ENCODE results near the gene FBN3.

The FBN3 gene

DNA sequence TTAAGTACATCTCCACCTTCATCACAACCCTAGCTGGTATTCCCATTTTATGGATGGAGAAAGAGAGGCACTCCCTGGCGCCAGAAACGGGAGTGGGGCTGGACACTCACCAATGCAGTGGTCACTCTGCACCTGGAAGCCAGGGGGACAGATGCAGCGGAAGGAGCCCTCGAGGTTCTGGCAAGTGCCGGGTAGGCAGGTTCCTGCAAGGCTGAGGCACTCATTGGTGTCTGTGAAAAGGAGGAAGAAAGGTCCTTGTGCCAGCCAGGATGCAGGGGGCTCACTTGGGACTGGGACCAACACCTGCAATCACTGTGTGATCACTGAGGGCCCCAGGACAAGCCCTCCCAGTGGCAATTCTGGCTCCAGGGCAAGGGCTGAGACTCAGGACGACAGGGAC, 55.1 kb downstream of the FBN3 start:
- H3K9me3 ChIP-seq (ENCODE audit: control insufficient read depth in 1 of 2, low read length in 2 of 2), result peaks cover 26 to 27% of the 10 kb centered on the region in 2 donors
- H3K27ac ChIP-seq (ENCODE audit: low read depth, low read length), result no peak overlapping the region

GRCh38 chr19:8093740-8094139, 55.7 kb downstream of the FBN3 start:
- peaks cover 0 to 5% of the 10 kb centered on the region in 2 donors for H3K36me3 ChIP-seq (ENCODE audit: control insufficient read depth in 1 of 2, insufficient read depth in 2 of 2, low read length in 2 of 2)
- H3K4me1 ChIP-seq (ENCODE audit: control insufficient read depth in 1 of 2, insufficient read depth in 2 of 2, low read length in 2 of 2), result no peaks in the 10 kb centered on the region
- H3K27ac ChIP-seq (ENCODE audit: low read depth, low read length), result no peak overlapping the region
- H3K9me3 ChIP-seq (ENCODE audit: control insufficient read depth in 1 of 2, low read length in 2 of 2), result peaks cover 26 to 31% of the 10 kb centered on the region in 2 donors
- no peak overlapping the region for H3K9ac ChIP-seq (ENCODE audit: low read depth in 1 of 2, low read length in 2 of 2)
- no peak overlapping the region for H3K4me3 ChIP-seq (ENCODE audit: low read depth in 1 of 2, low read length in 2 of 2)
- no peaks in the 10 kb centered on the region for H3K27me3 ChIP-seq (ENCODE audit: control insufficient read depth in 1 of 2, insufficient read depth in 2 of 2, low read length in 2 of 2)

More for the DNA sequence above, 55.1 kb downstream of the FBN3 start:
- no peak overlapping the region for H3K4me3 ChIP-seq (ENCODE audit: low read depth in 1 of 2, low read length in 2 of 2)
- H3K27me3 ChIP-seq (ENCODE audit: control insufficient read depth in 1 of 2, insufficient read depth in 2 of 2, low read length in 2 of 2), result no peaks in the 10 kb centered on the region
- no peak overlapping the region for H3K9ac ChIP-seq (ENCODE audit: low read depth in 1 of 2, low read length in 2 of 2)
- peaks cover 0 to 5% of the 10 kb centered on the region in 2 donors for H3K36me3 ChIP-seq (ENCODE audit: control insufficient read depth in 1 of 2, insufficient read depth in 2 of 2, low read length in 2 of 2)
- no peaks in the 10 kb centered on the region for H3K4me1 ChIP-seq (ENCODE audit: control insufficient read depth in 1 of 2, insufficient read depth in 2 of 2, low read length in 2 of 2)

- Histone ChIP-seq H3K36me3 (ENCODE audit: control insufficient read depth in 1 of 2, insufficient read depth in 2 of 2, low read length in 2 of 2) (peaks cover 0 to 5% of the 10 kb centered on the region in 2 donors), H3K27ac (ENCODE audit: low read depth, low read length) (no peak overlapping the region), H3K9me3 (ENCODE audit: control insufficient read depth in 1 of 2, low read length in 2 of 2) (peaks cover 20 to 21% of the 10 kb centered on the region in 2 donors), H3K9ac (ENCODE audit: low read depth in 1 of 2, low read length in 2 of 2) (no peak overlapping the region), H3K4me1 (ENCODE audit: control insufficient read depth in 1 of 2, insufficient read depth in 2 of 2, low read length in 2 of 2) (no peaks in the 10 kb centered on the region), H3K27me3 (ENCODE audit: control insufficient read depth in 1 of 2, insufficient read depth in 2 of 2, low read length in 2 of 2) (no peaks in the 10 kb centered on the region), H3K4me3 (ENCODE audit: low read depth in 1 of 2, low read length in 2 of 2) (no peak overlapping the region)
These were observed 58.4 kb downstream of the FBN3 start for GRCh38 chr19:8090950-8091349.

- Histone ChIP-seq H3K9ac (ENCODE audit: low read depth in 1 of 2, low read length in 2 of 2) (no peak overlapping the region), H3K27ac (ENCODE audit: low read depth, low read length) (no peak overlapping the region), H3K9me3 (ENCODE audit: control insufficient read depth in 1 of 2, low read length in 2 of 2) (peaks cover 10 to 12% of the 10 kb centered on the region in 2 donors), H3K36me3 (ENCODE audit: control insufficient read depth in 1 of 2, insufficient read depth in 2 of 2, low read length in 2 of 2) (no peaks in the 10 kb centered on the region), H3K27me3 (ENCODE audit: control insufficient read depth in 1 of 2, insufficient read depth in 2 of 2, low read length in 2 of 2) (no peaks in the 10 kb centered on the region), H3K4me3 (ENCODE audit: low read depth in 1 of 2, low read length in 2 of 2) (no peak overlapping the region), H3K4me1 (ENCODE audit: control insufficient read depth in 1 of 2, insufficient read depth in 2 of 2, low read length in 2 of 2) (no peaks in the 10 kb centered on the region)
These were observed 59.5 kb downstream of the FBN3 start for GRCh38 chr19:8089664-8090601.

DNA sequence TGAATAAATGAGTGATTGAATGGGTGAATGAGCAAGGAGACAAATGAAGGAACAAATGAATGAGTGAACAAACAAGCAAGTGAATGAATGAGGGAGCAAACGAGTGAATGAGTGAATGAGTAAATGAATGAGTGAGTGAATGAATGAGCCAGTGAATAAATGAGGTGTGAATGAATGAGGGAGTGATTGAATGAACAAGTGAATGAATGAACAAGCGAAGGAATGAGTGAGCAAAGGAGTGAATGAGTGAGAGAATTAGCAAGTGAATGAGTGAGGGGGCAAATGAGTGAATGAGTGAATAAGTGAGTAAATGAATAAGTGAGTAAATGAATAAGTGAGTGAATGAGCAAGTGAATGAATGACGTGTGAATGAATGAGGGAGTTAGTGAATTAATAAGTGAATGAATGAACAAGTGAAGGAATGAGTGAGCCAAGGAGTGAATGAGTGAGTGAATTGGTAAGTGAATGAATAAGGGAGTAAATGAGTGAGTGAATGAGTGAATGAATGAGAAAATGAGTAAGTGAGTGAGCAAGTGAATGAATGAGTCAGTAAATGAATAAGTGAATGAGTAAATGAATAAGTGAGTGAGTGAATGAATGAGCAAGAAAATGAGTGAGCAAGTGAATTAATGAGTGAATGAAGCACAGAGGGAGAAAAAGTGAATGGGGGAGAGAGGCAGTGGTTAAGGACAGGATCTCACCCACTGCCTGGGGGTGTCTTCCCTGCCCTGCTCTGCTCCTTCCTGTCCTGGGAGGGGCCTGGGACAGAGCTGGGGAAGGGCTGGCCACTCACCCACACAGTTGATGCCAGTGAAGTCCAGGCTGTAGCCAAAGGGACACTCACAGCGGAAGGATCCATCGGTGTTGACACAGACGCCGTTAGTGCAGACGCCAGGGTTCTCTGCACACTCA, 60.4 kb downstream of the FBN3 start:
- Histone ChIP-seq H3K27me3 (ENCODE audit: control insufficient read depth in 1 of 2, insufficient read depth in 2 of 2, low read length in 2 of 2) (no peaks in the 10 kb centered on the region), H3K9me3 (ENCODE audit: control insufficient read depth in 1 of 2, low read length in 2 of 2) (peaks cover under 1 to 7% of the 10 kb centered on the region in 2 donors), H3K27ac (ENCODE audit: low read depth, low read length) (no peak overlapping the region), H3K36me3 (ENCODE audit: control insufficient read depth in 1 of 2, insufficient read depth in 2 of 2, low read length in 2 of 2) (no peaks in the 10 kb centered on the region), H3K4me1 (ENCODE audit: control insufficient read depth in 1 of 2, insufficient read depth in 2 of 2, low read length in 2 of 2) (no peaks in the 10 kb centered on the region), H3K4me3 (ENCODE audit: low read depth in 1 of 2, low read length in 2 of 2) (no peak overlapping the region), H3K9ac (ENCODE audit: low read depth in 1 of 2, low read length in 2 of 2) (no peak overlapping the region)

DNA sequence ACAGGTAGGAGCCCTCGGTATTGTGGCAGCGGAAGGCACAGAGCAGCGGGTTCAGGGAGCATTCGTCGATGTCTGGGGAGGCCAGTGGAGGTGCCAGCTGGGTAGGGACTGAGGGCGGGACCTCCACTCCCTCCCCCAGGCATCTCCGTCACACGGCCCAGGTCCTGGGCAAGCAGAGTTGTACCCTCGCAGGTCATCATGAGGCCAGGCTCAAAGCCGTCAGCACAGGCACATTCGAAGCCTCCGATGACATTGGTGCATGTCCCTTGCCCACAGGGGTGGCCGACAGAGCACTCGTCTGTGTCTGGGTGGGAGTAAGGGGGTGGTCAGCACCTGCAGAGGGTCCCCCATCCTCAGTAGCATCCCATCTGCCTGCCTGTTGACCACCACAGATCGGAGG, 61.5 kb downstream of the FBN3 start:
- H3K4me3 ChIP-seq (ENCODE audit: low read depth in 1 of 2, low read length in 2 of 2), result no peak overlapping the region
- no peaks in the 10 kb centered on the region for H3K4me1 ChIP-seq (ENCODE audit: control insufficient read depth in 1 of 2, insufficient read depth in 2 of 2, low read length in 2 of 2)
- H3K9me3 ChIP-seq (ENCODE audit: control insufficient read depth in 1 of 2, low read length in 2 of 2), result peaks cover 0 to 7% of the 10 kb centered on the region in 2 donors
- no peaks in the 10 kb centered on the region for H3K36me3 ChIP-seq (ENCODE audit: control insufficient read depth in 1 of 2, insufficient read depth in 2 of 2, low read length in 2 of 2)
- H3K27me3 ChIP-seq (ENCODE audit: control insufficient read depth in 1 of 2, insufficient read depth in 2 of 2, low read length in 2 of 2), result no peaks in the 10 kb centered on the region
- H3K27ac ChIP-seq (ENCODE audit: low read depth, low read length), result no peak overlapping the region
- no peak overlapping the region for H3K9ac ChIP-seq (ENCODE audit: low read depth in 1 of 2, low read length in 2 of 2)

DNA sequence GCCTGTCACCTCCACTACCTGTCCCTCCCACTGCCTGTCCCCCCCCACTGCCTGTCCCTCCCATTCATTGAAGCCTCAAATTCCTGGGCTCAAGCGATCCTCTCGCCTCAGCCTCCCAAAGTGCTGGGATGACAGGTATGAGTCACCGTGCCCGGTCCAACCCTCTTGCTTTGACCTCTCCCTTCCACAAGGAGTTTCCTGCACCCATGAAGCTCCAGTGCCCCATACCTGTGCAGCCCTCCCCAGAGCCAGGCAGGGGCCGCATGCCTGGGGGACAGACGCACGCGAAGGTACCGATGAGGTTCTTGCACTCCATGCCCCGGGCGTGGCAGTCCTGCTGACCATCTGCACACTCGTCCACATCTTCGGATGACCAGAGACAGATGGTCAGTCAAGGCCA, 62.5 kb downstream of the FBN3 start:
- H3K27ac ChIP-seq (ENCODE audit: low read depth, low read length), result no peak overlapping the region
- H3K36me3 ChIP-seq (ENCODE audit: control insufficient read depth in 1 of 2, insufficient read depth in 2 of 2, low read length in 2 of 2), result no peaks in the 10 kb centered on the region
- H3K9ac ChIP-seq (ENCODE audit: low read depth in 1 of 2, low read length in 2 of 2), result no peak overlapping the region
- H3K4me3 ChIP-seq (ENCODE audit: low read depth in 1 of 2, low read length in 2 of 2), result no peak overlapping the region
- H3K9me3 ChIP-seq (ENCODE audit: control insufficient read depth in 1 of 2, low read length in 2 of 2), result peaks cover 0 to 7% of the 10 kb centered on the region in 2 donors
- no peaks in the 10 kb centered on the region for H3K4me1 ChIP-seq (ENCODE audit: control insufficient read depth in 1 of 2, insufficient read depth in 2 of 2, low read length in 2 of 2)
- H3K27me3 ChIP-seq (ENCODE audit: control insufficient read depth in 1 of 2, insufficient read depth in 2 of 2, low read length in 2 of 2), result no peaks in the 10 kb centered on the region

GRCh38 chr19:8085598-8086408, 63.6 kb downstream of the FBN3 start:
- Histone ChIP-seq H3K36me3 (ENCODE audit: control insufficient read depth in 1 of 2, insufficient read depth in 2 of 2, low read length in 2 of 2) (no peaks in the 10 kb centered on the region), H3K4me1 (ENCODE audit: control insufficient read depth in 1 of 2, insufficient read depth in 2 of 2, low read length in 2 of 2) (no peaks in the 10 kb centered on the region), H3K27ac (ENCODE audit: low read depth, low read length) (no peak overlapping the region), H3K9ac (ENCODE audit: low read depth in 1 of 2, low read length in 2 of 2) (no peak overlapping the region), H3K9me3 (ENCODE audit: control insufficient read depth in 1 of 2, low read length in 2 of 2) (peaks cover 0 to 7% of the 10 kb centered on the region in 2 donors), H3K27me3 (ENCODE audit: control insufficient read depth in 1 of 2, insufficient read depth in 2 of 2, low read length in 2 of 2) (no peaks in the 10 kb centered on the region), H3K4me3 (ENCODE audit: low read depth in 1 of 2, low read length in 2 of 2) (no peak overlapping the region)

GRCh38 chr19:8084152-8084551, 65.2 kb downstream of the FBN3 start:
- H3K27me3 ChIP-seq (ENCODE audit: control insufficient read depth in 1 of 2, insufficient read depth in 2 of 2, low read length in 2 of 2), result no peaks in the 10 kb centered on the region
- peaks cover 0 to 7% of the 10 kb centered on the region in 2 donors for H3K9me3 ChIP-seq (ENCODE audit: control insufficient read depth in 1 of 2, low read length in 2 of 2)
- H3K9ac ChIP-seq (ENCODE audit: low read depth in 1 of 2, low read length in 2 of 2), result no peak overlapping the region
- H3K4me3 ChIP-seq (ENCODE audit: low read depth in 1 of 2, low read length in 2 of 2), result no peak overlapping the region
- no peaks in the 10 kb centered on the region for H3K4me1 ChIP-seq (ENCODE audit: control insufficient read depth in 1 of 2, insufficient read depth in 2 of 2, low read length in 2 of 2)
- no peaks in the 10 kb centered on the region for H3K36me3 ChIP-seq (ENCODE audit: control insufficient read depth in 1 of 2, insufficient read depth in 2 of 2, low read length in 2 of 2)
- H3K27ac ChIP-seq (ENCODE audit: low read depth, low read length), result no peak overlapping the region
